Uterus (tissue), 4 donors: Measurements from ENCODE around the gene CC2D2B. TPM values are rescaled to one million over a fixed set of nuclear protein-coding genes. Genes with fewer than 3 reads are reported as not detected.
A peak's percentile ranks its signal among the peaks of the same experiment; 100 is the strongest.
"Not testable (repeated sequence)": the region's sequence is repeated elsewhere in the genome, so short reads cannot be mapped to it uniquely, and the experiment has no call there.

ENCODE experiments used
- DNase-seq, 2 donors: peaks; one replicate each; pipeline ENCODE4 v3.0.0-alpha.2; 2019 to 2020
- H3K27ac ChIP-seq, 2 donors: fragments of 200-600 bp; sonication (generic); 1 replicate in 1 of 2; 2 replicates in 1 of 2; pipeline ENCODE4 v1.5.1; 2016 to 2018
- H3K27me3 ChIP-seq, 2 donors: fragments of 200-600 bp; sonication (generic); one replicate each; pipeline ENCODE4 v1.5.1; 2018 to 2019; ENCODE audit warnings: control low read depth in 1 of 2
- H3K36me3 ChIP-seq, 2 donors: fragments of 200-600 bp; sonication (generic); one replicate each; pipeline ENCODE4 v1.5.1; 2019; ENCODE audit warnings: control low read depth in 1 of 2
- H3K4me1 ChIP-seq, 2 donors: fragments of 200-600 bp; sonication (generic); one replicate each; pipeline ENCODE4 v1.5.1; 2018 to 2019; ENCODE audit warnings: control low read depth in 1 of 2
- H3K4me3 ChIP-seq, 2 donors: fragments of 200-600 bp; sonication (generic); 1 replicate in 1 of 2; 2 replicates in 1 of 2; pipeline ENCODE4 v1.5.1; 2018 to 2019; ENCODE audit warnings: mild to moderate bottlenecking in 1 of 2
- H3K9me3 ChIP-seq, 2 donors: fragments of 200-600 bp; sonication (generic); one replicate each; pipeline ENCODE4 v1.5.1; 2019; ENCODE audit warnings: control low read depth in 1 of 2
- CTCF ChIP-seq, 4 experiments: fragments of 200-600 bp in 2 of 4; fragments of 450-650 bp in 2 of 4; sonication (generic) in 2 of 4; IDR thresholded peaks; one replicate each; pipeline ENCODE4 v1.5.1; 2016 to 2019; ENCODE audit warnings: antibody characterized with exemption in 4 of 4, mild to moderate bottlenecking in 2 of 4, moderate library complexity in 1 of 4
- POLR2A ChIP-seq, 2 donors: fragments of 450-650 bp; IDR thresholded peaks; one replicate each; pipeline ENCODE4 v1.6.1; 2016; ENCODE audit warnings: antibody characterized with exemption in 2 of 2, mild to moderate bottlenecking in 1 of 2, moderate library complexity in 1 of 2
- intact Hi-C: fragments of 100-400 bp; cut with DNase I; formaldehyde crosslinking; loops from one replicate; pipeline ENCODE4 v1.15.1; 2023; ENCODE audit warnings: low total_unique reads
- total RNA-seq, 4 donors: library from RNA; depleted of rRNA in 3 of 4; stranded (reverse); fragments of >200 nt in 3 of 4; gene quantifications; one replicate each; pipeline versions ENCODE4 v1.1.0 to v1.2.4, GENCODE V29; 2014 to 2023
- donor health status: DM: yes; HTN: yes; CAD: no.

CC2D2B gene
- total RNA-seq, 4 donors from 2014 or later, result 2.1 to 7.3 (median 5.0) TPM

- TF ChIP-seq CTCF (IDR thresholded peaks at IDR 0.05), result no peak
- no peak for TF ChIP-seq POLR2A (IDR thresholded peaks at IDR 0.05)
- H3K27ac ChIP-seq, result no peak overlapping the region
- no peak for DNase-seq
- no peaks in the 10 kb centered on the region for H3K4me1 ChIP-seq
- H3K36me3 ChIP-seq, result no peaks in the 10 kb centered on the region
- H3K9me3 ChIP-seq, result no peaks in the 10 kb centered on the region
- intact Hi-C loops, result no loop called here
- no peaks in the 10 kb centered on the region for H3K27me3 ChIP-seq
- no peak overlapping the region for H3K4me3 ChIP-seq
Measured at GRCh38 chr10:95873651-95874050, 34.1 kb upstream of the CC2D2B start.

GRCh38 chr10:95874783-95875182 is 33.0 kb upstream of the CC2D2B start:
- H3K36me3 ChIP-seq, H3K4me3 ChIP-seq, DNase-seq, H3K9me3 ChIP-seq, H3K27ac ChIP-seq, H3K4me1 ChIP-seq, H3K27me3 ChIP-seq, intact Hi-C loops: not testable (repeated sequence)

GRCh38 chr10:95876756-95877155 is 31.0 kb upstream of the CC2D2B start:
- Histone ChIP-seq H3K27ac (no peak overlapping the region), H3K4me1 (no peaks in the 10 kb centered on the region), H3K9me3 (no peaks in the 10 kb centered on the region), H3K36me3 (no peaks in the 10 kb centered on the region), H3K27me3 (no peaks in the 10 kb centered on the region), H3K4me3 (no peak overlapping the region)
- intact Hi-C loops, result no loop called here
- TF ChIP-seq POLR2A (IDR thresholded peaks at IDR 0.05), result no peak
- no peak for TF ChIP-seq CTCF (IDR thresholded peaks at IDR 0.05)
- no peak for DNase-seq

GRCh38 chr10:95877881-95878280 is 29.9 kb upstream of the CC2D2B start:
- Histone ChIP-seq H3K27me3 (no peaks in the 10 kb centered on the region), H3K36me3 (no peaks in the 10 kb centered on the region), H3K27ac (no peak overlapping the region), H3K9me3 (no peaks in the 10 kb centered on the region), H3K4me1 (no peaks in the 10 kb centered on the region), H3K4me3 (no peak overlapping the region)
- TF ChIP-seq POLR2A (IDR thresholded peaks at IDR 0.05) (no peak), CTCF (IDR thresholded peaks at IDR 0.05) (no peak)
- DNase-seq, result no peak
- intact Hi-C loops, result no loop called here

GRCh38 chr10:95880704-95881103 is 27.1 kb upstream of the CC2D2B start:
- intact Hi-C loops, result no loop called here
- Histone ChIP-seq H3K27ac (peak overlapping the region in 1 of 2 donors; percentile 66), H3K9me3 (no peaks in the 10 kb centered on the region), H3K27me3 (no peaks in the 10 kb centered on the region), H3K4me1 (no peaks in the 10 kb centered on the region), H3K4me3 (no peak overlapping the region), H3K36me3 (no peaks in the 10 kb centered on the region)
- TF ChIP-seq CTCF (IDR thresholded peaks at IDR 0.05), result no peak
- no peak for TF ChIP-seq POLR2A (IDR thresholded peaks at IDR 0.05)
- DNase-seq, result no peak

GRCh38 chr10:95881316-95881715 is 26.5 kb upstream of the CC2D2B start:
- no peak for DNase-seq
- no peak for TF ChIP-seq POLR2A (IDR thresholded peaks at IDR 0.05)
- TF ChIP-seq CTCF (IDR thresholded peaks at IDR 0.05), result no peak
- intact Hi-C loops, result no loop called here
- no peaks in the 10 kb centered on the region for H3K4me1 ChIP-seq
- H3K36me3 ChIP-seq, result no peaks in the 10 kb centered on the region
- no peaks in the 10 kb centered on the region for H3K9me3 ChIP-seq
- peak overlapping the region in 1 of 2 donors; percentile 66 for H3K27ac ChIP-seq
- H3K27me3 ChIP-seq, result no peaks in the 10 kb centered on the region
- H3K4me3 ChIP-seq, result no peak overlapping the region
